Eye (tissue), 1 donor: ENCODE results near the gene ASAP2.

Experiments used
- DNase-seq: peaks from one replicate; pipeline ENCODE4 v3.0.0-alpha.2; 2015

ASAP2 gene

DNA sequence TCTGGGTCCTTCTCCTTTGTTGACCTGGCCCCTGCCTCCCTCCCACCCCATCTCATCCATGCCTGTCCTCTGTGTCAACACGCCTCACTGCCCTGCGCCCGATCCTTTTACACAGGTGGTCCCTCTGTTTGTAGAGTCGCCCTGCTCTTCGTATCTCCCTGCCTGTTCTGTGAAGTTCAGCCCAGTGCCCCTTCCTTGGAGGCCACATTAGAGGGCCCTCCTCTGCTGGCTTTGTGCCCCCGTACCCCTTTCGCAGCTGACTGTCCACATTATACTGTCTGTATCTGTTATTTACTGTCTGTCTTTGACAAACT is 25.5 kb downstream of the ASAP2 start:
- no peak for DNase-seq

DNA sequence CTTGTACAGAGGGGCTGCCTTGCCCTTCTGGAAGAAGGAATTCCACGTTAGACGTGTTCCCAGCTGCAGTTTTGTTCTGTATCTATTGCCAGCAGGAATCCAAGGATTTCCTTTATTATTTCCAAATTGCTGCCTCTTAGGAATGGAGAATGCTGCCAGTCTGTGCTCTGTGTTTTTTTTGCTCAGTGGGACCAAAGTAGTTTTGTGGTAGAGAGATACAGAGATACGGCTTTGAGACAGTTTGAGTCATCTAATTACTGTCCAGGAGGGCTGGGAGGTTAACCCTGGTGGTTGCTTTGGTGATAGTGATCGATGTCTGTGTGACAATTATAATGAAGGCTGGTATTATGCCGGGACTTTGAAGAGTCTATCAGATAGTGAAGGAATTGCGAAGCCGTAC is 26.3 kb downstream of the ASAP2 start:
- DNase-seq: no peak

DNA sequence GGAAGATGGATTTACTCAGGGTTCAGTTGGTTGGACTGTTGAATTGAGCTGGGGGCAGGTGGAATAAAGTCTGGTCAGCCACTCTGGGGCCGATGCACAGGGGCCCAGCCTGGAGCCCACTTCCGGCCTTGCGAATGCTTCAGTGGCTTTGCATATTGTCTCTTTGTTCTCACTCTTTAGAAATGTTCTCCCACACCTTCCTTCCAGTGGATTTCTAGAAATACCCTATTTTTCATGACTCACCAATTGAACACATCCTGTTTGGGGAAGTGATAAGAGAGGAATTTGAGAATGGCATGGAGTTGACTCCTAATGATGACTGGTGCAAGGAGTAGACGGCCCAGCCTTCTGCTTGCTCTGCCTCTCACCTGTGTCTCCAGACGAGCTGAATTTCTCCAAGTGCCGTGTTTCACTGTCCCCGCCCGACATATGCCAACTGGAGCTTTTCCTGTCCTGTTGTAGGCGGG is 28.1 kb downstream of the ASAP2 start:
- DNase-seq: peak; percentile 53

DNA sequence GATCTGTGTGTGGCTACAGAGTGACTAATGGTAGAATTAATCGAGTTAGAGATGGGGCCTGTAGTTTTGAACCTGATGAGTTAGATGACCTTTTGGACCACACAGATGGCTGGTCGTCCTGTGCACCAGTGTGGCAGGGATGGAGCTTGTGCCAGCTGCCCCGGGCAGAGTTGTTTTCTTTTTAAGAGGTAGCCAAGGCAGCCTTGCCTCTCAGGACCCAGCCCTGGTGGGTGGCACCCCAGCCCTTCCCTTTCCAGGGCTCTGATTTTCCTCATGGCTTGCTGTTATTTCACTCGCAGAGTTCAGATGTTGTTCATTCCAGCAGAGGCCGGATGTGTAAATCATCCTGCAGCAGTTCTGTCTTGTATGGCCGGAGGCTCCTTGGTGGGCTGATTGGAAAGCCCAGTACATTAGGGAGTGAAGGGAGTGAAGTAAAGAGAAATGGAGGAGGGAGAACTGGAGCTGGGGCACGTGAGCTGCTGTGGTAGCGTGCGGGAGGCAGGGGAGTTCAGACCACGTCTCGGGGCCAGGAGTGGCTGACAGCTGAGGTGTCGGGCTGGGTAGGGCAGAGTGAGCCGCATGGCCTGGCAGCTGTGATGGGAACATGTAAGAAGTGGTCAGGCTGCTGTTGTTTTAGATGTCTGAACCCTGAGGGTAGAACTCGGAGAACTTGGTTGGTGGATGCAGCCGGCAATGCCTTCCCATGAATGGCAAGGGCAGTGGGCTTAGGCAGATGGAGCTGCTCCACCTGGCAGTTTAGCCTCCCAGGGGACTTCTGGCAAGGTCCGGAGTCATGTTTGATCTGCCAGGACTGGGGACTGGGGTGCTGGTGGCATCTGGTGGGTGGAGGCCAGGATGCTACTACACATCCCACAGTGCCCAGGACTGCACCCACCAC is 28.8 kb downstream of the ASAP2 start:
- peak; percentile 51 for DNase-seq

DNA sequence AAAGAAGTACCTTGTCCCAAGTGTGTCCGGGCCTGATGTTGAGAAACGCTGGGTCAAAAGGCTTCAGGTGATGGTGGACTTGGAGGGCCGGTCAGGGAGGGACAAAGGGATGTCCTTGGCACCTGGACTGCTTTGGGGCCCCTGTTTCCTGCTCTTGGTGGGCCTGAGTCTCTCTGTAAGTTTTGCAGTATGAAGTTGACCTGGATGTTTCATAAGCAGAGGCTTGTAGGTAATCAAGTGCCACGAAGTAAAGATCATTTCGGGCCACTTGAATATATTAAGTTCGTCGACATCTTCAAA is 29.4 kb downstream of the ASAP2 start:
- no peak for DNase-seq

DNA sequence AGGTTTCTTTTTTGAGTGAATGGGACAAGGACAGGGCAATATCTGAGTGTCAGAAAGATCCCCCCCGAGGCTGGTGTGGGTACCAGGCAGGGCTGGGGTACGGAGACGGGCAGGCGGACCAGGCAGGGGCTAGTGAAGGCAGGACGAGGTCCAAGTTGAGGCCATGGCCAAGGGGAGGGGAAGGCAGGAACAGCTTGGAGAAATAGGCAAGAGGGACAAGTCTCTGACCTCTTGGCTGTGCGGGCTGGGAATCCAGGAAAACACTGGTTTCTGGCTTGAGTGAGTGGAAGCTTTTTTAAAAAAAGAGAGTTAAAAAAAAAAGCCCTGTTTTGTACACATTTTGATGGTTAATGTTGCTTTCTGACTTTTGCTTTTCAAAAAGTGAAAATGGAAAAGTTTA is 30.3 kb downstream of the ASAP2 start:
- no peak for DNase-seq

DNA sequence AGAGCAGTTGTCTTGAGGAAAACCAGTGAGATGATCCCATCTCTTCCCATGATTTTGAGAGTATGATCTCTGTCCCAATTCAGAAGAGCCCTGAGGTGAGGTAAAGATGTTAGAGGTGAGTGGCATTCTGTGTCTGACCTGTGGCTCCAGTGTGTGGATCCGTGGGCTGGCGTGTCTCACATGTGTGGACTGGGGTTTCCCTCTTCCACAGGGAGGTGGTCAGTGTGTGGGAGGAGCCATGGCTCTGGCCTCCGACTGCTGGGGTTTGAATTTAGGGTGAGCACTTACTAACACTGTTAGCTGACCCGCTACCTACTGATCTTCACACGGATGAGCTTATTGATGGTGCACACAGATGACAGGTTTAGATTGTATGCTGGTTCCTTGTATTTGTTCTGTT is 31.2 kb downstream of the ASAP2 start:
- DNase-seq: no peak

DNA sequence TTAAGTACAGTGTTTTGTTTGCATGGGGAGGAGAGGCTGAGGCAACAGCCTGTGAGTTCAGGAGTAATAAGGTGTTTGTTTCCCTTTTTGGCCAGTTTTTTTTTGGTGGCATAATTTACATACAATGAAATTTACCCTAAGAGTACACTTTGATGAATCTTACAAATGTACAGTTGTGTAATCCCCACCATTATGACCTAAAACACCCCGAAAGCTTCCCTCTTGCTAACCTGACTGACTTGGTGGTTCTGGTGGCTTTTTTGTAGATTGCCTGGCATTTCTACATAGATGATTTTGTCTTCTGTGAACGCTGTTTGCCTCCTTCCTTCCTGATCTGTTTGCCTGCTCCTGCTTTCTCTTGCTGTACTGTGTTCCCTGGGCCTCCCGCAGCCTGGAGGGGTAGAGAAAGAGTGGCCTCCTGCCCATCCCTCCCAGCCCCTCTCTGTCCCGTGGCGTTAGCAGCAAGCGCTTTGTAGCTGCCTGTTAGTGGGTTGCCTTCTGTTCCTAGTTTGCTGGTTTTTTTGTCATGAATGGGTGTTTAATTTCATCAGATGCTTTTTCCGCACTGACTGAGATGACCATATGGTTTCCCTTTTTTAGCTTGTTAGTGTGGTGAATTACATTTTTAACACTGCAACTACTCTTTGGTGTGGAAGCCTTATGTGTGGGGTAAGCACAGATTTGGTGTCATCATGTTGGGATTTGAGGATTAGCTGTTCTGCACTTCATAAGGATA is 32.1 kb downstream of the ASAP2 start:
- peak; percentile 55 for DNase-seq

DNA sequence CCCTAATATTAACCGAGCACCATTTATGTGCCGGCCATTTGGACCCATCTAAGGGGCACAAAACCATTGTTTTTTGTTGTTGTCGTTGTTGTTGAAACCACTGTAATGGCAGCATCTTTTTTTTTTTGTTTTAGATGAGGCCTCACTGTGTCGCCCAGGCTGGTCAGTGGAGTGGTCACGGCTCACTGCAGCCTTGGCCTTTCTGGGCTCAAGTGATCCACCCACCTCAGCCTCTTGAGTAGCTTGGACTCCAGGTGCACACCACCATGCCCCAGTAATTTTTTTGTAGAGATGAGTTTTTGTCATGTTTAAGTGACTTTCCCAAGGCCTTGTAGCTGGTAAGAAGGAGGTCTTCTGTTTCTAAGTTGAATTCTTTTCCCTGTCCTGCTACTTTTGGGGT is 33.0 kb downstream of the ASAP2 start:
- no peak for DNase-seq

DNA sequence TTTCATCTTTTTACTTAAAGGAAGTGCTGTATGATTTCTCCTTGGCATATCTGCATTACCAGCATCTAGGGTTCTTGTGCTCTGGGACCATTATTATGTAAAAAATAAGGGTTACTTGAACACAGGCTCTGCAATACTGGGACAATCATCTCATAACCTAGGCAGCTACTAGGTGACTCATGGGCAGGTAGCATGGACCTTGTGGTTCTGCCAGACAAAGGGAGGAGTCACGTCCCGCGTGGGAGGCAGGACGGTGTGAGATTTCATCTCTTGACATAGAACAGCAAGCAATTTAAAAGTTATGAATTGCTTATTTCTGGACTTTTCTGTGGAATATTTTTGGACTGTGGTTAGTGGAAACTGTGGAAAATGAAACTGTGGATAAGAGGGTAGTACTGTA is 34.1 kb downstream of the ASAP2 start:
- DNase-seq: no peak

DNA sequence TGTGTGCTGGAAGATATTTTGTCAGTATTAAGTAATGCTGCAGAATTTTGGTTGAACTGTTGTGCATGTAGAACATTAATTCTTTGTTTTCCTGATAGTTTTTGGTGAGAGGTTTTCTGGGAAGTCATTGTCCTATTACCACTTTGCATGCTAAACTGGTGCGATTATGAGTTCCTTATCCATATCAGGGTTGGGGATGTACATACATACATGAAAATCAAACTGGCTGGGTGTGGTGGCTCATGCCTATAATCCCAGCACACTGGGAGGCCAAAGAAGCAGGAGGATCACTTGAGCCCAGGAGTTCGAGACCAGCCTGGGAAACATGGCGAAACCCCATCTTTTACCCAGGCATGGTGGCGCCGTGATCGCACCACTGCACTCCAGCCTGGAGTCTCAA is 34.6 kb downstream of the ASAP2 start:
- no peak for DNase-seq

DNA sequence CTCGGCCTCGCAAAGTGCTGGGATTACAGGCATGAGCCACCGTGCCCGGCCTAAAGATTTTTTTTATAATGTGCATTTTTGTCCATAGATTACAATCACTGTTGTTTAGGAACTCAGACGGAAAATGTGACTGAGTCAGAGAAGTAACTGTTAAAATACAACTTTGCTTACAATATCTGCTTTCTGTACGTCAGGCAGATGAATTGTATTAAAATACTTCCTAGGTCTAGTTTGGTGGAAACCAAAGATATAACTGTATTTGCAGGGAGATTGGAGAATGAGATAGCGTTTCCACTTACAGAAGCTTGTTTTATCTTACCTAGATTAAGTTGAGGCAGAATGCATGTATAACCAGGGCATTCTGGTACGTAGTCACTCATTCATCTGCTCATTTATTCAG is 36.7 kb downstream of the ASAP2 start:
- DNase-seq: no peak

DNA sequence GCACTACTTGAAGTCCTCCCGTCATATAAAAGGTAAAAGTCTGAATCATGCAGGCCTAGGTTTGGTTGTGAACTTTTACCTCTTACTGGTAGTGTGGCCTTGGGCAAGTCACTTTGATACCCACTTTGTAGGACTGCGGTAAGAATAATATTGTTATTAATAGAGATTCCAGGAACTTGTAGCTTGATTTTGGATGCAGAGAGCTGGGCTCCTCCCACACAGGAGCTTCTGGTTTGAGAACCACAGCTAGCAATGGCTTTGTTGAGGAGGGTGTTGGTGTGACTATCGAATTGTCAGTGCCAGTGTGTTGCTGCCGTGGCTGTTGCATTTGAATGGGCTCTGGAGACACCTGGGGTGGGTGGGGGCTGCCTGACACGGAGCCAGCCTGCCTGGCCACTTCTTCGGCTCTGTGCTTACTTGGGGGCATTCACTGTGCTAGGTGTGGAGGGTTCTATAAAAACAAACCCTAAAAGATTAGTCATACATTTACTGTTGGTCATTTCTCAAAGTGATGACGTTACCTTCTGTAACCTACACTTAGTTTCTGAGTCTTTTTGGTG is 38.5 kb downstream of the ASAP2 start:
- no peak for DNase-seq

DNA sequence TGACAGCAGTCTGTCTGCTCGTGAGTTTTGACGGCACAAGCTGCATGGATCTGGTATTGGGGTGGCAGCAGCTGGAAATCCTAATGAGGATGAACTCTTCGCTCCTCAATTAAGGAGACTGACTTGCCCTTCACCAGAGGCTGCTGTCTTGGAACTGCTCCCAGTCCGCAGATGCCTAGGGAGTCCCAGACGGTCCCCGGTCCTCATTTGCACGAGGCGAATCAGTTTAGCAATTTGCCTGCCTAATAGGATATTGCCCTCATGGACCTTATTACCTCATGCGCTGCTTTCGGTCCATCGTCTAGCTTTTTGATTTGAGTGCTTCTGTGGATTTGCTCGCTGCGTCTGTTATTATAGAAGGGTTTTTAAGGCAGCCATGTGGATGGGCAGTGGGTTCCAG is 40.6 kb downstream of the ASAP2 start:
- DNase-seq: peak; percentile 67

DNA sequence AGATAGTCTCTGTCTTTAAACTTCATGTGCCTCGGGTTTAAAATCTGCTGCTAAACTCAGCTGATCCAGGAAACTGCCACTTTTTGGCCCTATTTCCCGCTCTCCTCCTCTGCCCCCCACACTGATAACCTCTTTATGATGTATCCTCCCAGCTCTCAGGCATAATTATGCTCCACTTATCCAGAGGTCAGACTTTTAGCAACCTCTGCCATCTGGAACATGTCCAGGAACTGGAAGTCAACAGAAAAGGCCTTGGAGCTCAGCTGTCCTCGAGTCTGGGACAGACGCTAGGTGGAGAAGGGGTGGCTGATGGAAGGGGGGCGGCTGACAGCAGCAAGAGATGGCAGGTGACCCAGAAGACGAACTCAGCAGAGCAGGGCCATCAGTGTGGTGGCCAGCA is 41.2 kb downstream of the ASAP2 start:
- peak; percentile 82 for DNase-seq

DNA sequence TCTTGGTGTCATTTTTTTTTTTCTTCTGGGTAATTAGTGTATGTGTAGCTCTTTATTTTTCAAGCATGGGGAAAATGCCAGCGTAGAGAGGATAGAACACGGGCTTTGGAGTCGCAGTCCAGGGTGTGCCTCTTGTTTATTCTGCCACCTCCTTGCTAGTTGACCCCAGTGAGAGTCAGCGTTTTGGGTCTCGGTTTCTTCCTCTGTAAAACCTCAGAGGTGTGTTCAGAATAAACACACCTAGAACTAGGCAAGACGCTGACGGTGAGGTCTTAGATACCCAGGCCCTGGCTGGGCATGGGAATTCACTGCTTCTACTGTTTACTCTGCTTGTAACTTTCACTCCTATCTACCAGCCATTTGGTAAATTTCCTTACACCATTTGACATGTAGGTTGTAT is 41.8 kb downstream of the ASAP2 start:
- DNase-seq: no peak

DNA sequence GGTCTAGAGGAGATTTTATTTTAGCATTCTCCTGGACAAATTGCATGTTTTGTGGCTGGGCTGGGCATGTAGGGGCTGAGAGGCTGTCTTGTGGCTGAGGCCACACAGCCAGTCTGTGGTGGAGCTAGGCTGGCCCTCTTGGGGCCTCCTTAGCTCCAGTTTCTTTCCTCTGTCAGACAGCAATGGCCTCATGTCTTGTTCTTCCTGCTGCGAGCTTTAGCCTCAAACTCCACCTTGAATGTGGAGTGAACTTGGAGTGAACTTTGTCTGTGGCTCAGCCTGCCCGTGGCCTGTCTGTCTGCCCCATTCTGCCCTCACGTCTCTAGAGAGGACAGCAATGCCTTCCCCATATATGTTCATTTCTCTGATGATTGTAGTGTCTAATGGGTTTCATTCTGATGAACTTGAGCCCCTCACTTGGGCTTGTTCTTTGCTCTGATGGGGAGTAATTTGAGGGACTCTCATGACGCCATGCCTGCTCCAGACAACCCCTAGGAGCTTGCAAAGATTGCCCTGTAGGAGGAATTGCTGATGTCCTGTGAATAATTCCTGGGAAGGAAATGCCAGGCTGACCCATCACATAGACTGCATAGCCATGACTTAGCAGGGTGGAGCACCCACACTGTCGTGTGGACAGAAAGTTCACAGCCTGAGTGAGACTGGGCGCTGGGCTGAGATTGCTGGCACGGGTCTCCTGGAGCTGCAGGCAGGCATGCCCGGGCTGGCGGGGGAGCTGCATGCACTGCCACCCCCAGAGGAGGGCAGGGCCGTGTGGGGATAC is 42.6 kb downstream of the ASAP2 start:
- no peak for DNase-seq

DNA sequence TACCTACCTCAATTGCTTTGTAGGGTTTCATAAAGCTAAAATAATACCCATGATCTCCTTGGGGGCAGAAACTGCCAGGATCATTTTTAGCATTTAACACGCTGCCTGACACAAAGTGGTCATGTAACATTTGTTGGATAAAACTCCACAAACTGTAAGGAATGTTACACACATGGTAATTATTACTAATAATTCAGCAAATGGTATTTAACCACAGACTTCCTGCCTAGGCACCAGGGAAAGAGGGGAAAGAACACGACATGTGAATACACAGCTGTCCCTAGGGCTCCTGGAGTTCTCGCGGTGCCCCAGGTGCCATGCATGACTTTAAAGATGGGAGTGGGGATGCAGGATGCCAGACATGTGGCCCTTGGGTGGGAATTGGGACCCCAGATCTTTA is 43.5 kb downstream of the ASAP2 start:
- no peak for DNase-seq

DNA sequence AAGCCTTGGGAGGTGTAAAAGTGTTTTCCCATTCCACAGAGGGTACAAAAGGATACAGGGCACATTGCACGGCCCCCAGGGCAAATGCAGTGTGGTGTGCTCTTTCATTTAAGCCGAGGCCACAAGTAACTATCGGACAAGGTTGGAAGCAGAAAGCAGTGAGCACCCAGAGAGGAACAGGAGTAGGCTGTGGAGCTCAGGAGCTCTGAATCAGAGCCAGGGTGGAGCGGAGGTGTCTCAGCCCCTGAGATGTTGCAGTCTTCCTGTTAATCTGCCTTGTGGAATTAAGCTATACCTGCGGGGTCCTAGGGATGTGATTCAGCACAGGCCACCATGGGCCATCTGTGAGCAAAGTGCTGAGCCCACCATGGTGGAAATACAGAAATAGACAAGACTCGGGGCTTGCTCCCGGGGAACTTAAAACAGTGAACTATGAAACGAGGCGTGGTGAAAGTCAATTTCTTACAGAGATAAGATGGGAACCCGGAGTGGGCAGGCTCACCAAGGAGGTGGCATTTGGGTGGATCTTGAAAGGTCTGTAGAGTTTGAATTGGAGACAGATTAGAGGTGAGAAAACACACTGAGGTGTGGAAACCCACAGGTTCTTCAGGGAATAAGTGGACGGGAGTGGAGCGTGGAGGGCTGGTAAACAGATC is 44.0 kb downstream of the ASAP2 start:
- no peak for DNase-seq

DNA sequence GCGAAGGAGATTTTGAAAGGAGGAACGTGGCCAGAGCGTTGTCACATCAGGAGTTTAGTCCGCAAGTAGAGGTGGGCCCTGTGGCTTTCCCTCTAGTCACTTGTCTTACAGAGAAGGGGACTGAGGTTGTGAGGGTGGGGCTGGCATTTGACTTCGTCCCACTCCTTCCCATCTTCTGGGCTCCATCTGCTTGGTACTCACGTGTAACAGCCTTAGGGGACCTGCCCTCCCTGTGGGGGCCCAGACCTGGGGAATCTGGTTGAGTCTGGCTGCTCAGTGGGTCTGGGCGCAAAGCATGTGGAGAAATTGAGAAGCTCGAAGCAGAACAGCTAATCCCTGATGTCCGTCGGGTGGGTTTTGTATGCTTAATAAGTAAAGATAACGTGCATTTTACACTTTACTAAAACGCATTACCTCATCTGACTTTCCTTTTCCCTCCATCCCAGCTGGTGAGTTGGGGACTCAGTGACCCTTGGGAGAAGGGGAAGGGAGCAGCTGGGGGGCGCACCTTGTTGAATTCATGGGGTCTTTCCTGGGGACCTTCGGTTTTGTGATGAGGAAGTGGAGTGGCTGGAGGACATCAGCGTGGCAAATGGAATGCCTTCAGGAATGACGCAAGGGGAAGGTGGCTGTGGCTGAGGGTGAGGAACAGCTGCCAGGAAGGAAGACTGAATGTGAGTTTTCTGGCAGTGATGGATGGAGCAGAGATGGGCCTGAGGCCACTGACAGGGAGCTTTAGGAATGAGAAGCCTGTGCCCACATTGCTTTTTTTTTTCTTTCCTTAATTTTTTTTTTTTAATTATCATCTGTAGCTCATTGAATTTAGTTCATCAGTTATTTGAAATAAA is 44.8 kb downstream of the ASAP2 start:
- peak; percentile 68 for DNase-seq

DNA sequence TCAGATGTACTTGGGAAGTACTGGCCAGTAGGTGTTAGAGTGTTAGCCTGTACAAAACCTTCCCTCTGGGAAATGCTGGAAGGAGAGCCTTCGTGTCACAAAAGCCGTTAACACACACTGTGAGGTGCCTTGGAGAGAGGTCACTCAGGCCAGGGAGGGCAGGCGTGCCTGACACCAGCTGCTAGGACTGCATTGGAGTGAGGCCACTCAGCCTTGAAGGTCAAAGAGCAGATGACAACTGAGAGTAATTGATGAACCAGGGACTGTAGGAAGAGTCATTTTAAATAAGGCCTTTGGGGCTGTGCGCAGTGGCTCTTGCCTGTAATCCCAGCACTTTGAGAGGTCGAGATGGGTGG is 45.4 kb downstream of the ASAP2 start:
- peak; percentile 65 for DNase-seq

DNA sequence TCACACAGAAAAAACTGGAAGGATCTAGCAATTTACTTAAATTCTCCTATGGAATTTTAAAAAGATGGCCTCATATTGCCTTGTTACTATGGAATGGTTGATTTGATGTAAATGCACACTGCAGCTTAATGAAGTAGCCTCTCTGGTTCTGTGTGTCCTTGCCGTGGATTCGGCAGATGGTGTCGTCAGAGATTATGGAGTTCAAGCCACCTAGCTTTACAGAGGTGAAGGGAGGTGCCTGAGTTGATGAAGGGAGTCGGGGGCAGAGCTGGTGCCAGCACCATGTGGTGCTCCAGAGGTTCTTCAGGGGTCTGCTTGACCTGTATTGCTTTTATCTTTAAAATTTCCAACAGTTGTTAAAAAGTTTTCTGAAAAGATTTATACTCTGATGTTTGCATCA is 48.8 kb downstream of the ASAP2 start:
- DNase-seq: no peak
